GM19395 (cell line): Measurements from ENCODE around the gene DNAH3.
"Not testable (repeated sequence)": the region's sequence is repeated elsewhere in the genome, so short reads cannot be mapped to it uniquely, and the experiment has no call there.

ENCODE experiments used
- ATAC-seq: cut with Tn5 transposase; IDR thresholded peaks from one replicate; pipeline ENCODE4 v1.9.1; 2021; ENCODE audit warnings: mild to moderate bottlenecking, moderate library complexity; ENCODE audit not compliant: unreplicated experiment

The DNAH3 gene

GRCh38 chr16:21150375-21151001 is at the start of gene DNAH3:
DNAH3 (minus strand) TSS chr16:21150846; CDS start chr16:21150319, 527 bp downstream.
- ATAC-seq = no peak

GRCh38 chr16:21199607-21200218 is 49.1 kb upstream of the DNAH3 start:
- no peak for ATAC-seq

- no peak for ATAC-seq
Measured at GRCh38 chr16:21197621-21198020, 47.0 kb upstream of the DNAH3 start.

- ATAC-seq = no peak
Measured at GRCh38 chr16:21197112-21197511, 46.5 kb upstream of the DNAH3 start.

- not testable (repeated sequence) for ATAC-seq
Measured at GRCh38 chr16:21195330-21195729, 44.7 kb upstream of the DNAH3 start.

- ATAC-seq = no peak
Measured at GRCh38 chr16:21194771-21195301, 44.2 kb upstream of the DNAH3 start.

GRCh38 chr16:21192991-21193390 is 42.3 kb upstream of the DNAH3 start:
- no peak for ATAC-seq

GRCh38 chr16:21190599-21190998 is 40.0 kb upstream of the DNAH3 start:
- ATAC-seq = no peak

- ATAC-seq = no peak
Measured at GRCh38 chr16:21190013-21190412, 39.4 kb upstream of the DNAH3 start.

- ATAC-seq = no peak
Measured at GRCh38 chr16:21189311-21189710, 38.7 kb upstream of the DNAH3 start.

GRCh38 chr16:21186326-21186691 is 35.7 kb upstream of the DNAH3 start:
- no peak for ATAC-seq

- ATAC-seq = no peak
Measured at GRCh38 chr16:21185659-21186325, 35.1 kb upstream of the DNAH3 start.

- no peak for ATAC-seq
Measured at GRCh38 chr16:21184834-21185233, 34.2 kb upstream of the DNAH3 start.

GRCh38 chr16:21183995-21184394 is 33.3 kb upstream of the DNAH3 start:
- ATAC-seq = no peak

GRCh38 chr16:21179983-21180365 is 29.3 kb upstream of the DNAH3 start:
- ATAC-seq = no peak

GRCh38 chr16:21179126-21179982 is 28.7 kb upstream of the DNAH3 start:
- no peak for ATAC-seq

GRCh38 chr16:21175397-21175796 is 24.8 kb upstream of the DNAH3 start:
- ATAC-seq = no peak

GRCh38 chr16:21172650-21173049 is 22.0 kb upstream of the DNAH3 start:
- no peak for ATAC-seq

- ATAC-seq = not testable (repeated sequence)
Measured at GRCh38 chr16:21170116-21170515, 19.5 kb upstream of the DNAH3 start.

GRCh38 chr16:21169249-21169981 is 18.8 kb upstream of the DNAH3 start:
- ATAC-seq = no peak
